ENCODE data around the gene RSRP1. TPM values are rescaled to one million over a fixed set of nuclear protein-coding genes. Genes with fewer than 3 reads are reported as not detected.

RSRP1 gene
- total RNA-seq, 1 donor from 2014 or later = 222 TPM

- no peaks in the 10 kb centered on the region for H3K27me3 Mint-ChIP-seq
- H3K27ac Mint-ChIP-seq = no peak overlapping the region
- peaks cover 16% of the 10 kb centered on the region for H3K4me1 Mint-ChIP-seq
Measured at GRCh38 chr1:25257196-25257595, 9.9 kb upstream of the RSRP1 start.

GRCh38 chr1:25256578-25256965, 9.3 kb upstream of the RSRP1 start:
- DNase-seq (no peak), ATAC-seq (ENCODE audit: low read depth) (no peak)
- H3K9me3 Mint-ChIP-seq = no peaks in the 10 kb centered on the region
- no peak overlapping the region for H3K4me3 Mint-ChIP-seq
- H3K27me3 Mint-ChIP-seq = no peaks in the 10 kb centered on the region
- intact Hi-C loops (cut with micrococcal nuclease) = no loop called here
- POLR2A ChIA-PET = interaction anchor here (3.0 kb wide), 1 partner anchor 9 kb away, joined by 13 read pairs; the partner anchor contains the start of gene RSRP1
- H3K27ac Mint-ChIP-seq = no peak overlapping the region
- TF ChIP-seq CTCF (IDR thresholded peaks at IDR 0.05) = no peak
- CTCF ChIA-PET = no interaction called here
- H3K36me3 Mint-ChIP-seq (ENCODE audit: low read depth) = peaks cover 5% of the 10 kb centered on the region
- H3K4me1 Mint-ChIP-seq = peaks cover 16% of the 10 kb centered on the region

More at GRCh38 chr1:25257196-25257595, 9.9 kb upstream of the RSRP1 start:
- H3K36me3 Mint-ChIP-seq (ENCODE audit: low read depth) = peaks cover 7% of the 10 kb centered on the region
- TF ChIP-seq CTCF (IDR thresholded peaks at IDR 0.05) = no peak
- ATAC-seq (ENCODE audit: low read depth) (no peak), DNase-seq (no peak)
- H3K9me3 Mint-ChIP-seq = no peaks in the 10 kb centered on the region
- intact Hi-C loops (cut with micrococcal nuclease) = no loop called here
- POLR2A ChIA-PET = interaction anchor here (3.0 kb wide), 1 partner anchor 10 kb away, joined by 13 read pairs; the partner anchor contains the start of gene RSRP1
- no peak overlapping the region for H3K4me3 Mint-ChIP-seq
- CTCF ChIA-PET = no interaction called here

- ATAC-seq (ENCODE audit: low read depth) (no peak), DNase-seq (no peak)
- Mint-ChIP-seq H3K27me3 (no peaks in the 10 kb centered on the region), H3K27ac (no peak overlapping the region), H3K36me3 (ENCODE audit: low read depth) (peaks cover 5% of the 10 kb centered on the region), H3K9me3 (no peaks in the 10 kb centered on the region), H3K4me1 (peaks cover 14% of the 10 kb centered on the region), H3K4me3 (no peak overlapping the region)
- POLR2A ChIA-PET = interaction anchor here (1.0 to 3.0 kb wide), 3 partner anchors 8 to 24 kb away, joined by 3 to 13 read pairs (median 3); partner anchors contain the start of genes RSRP1 and SYF2
- intact Hi-C loops (cut with micrococcal nuclease) = no loop called here
- no peak for TF ChIP-seq CTCF (IDR thresholded peaks at IDR 0.05)
- CTCF ChIA-PET = no interaction called here
Measured at GRCh38 chr1:25255706-25256577, 8.7 kb upstream of the RSRP1 start.

GRCh38 chr1:25253911-25254310, 6.7 kb upstream of the RSRP1 start:
- no peak for TF ChIP-seq CTCF (IDR thresholded peaks at IDR 0.05)
- H3K36me3 Mint-ChIP-seq (ENCODE audit: low read depth) = peaks cover 5% of the 10 kb centered on the region
- POLR2A ChIA-PET = interaction anchor here (0.5 to 1.6 kb wide), 2 partner anchors 14 to 1753 kb away, joined by 3 to 6 read pairs; no protein-coding TSS in a partner anchor
- no peak overlapping the region for H3K4me3 Mint-ChIP-seq
- intact Hi-C loops (cut with micrococcal nuclease) = no loop called here
- CTCF ChIA-PET = interaction anchor here (0.5 kb wide), 1 partner anchor 14 kb away, joined by 3 read pairs; no protein-coding TSS in a partner anchor
- no peak overlapping the region for H3K27ac Mint-ChIP-seq
- H3K9me3 Mint-ChIP-seq = no peaks in the 10 kb centered on the region
- peaks cover 3% of the 10 kb centered on the region for H3K4me1 Mint-ChIP-seq
- DNase-seq = no peak
- no peaks in the 10 kb centered on the region for H3K27me3 Mint-ChIP-seq
- ATAC-seq (ENCODE audit: low read depth) = no peak
